Kidney (tissue), 14 donors: ENCODE results near the gene TUBB. TPM values are rescaled to one million over a fixed set of nuclear protein-coding genes. Genes with fewer than 3 reads are reported as not detected.

ENCODE experiments used
- DNase-seq, 5 donors: peaks; one replicate each; pipeline ENCODE4 v3.0.0-alpha.2; 2013 to 2020
- FAIRE-seq: peaks from 2 replicates; lab custom pipeline; 2012; peaks lifted over from hg19 to GRCh38; lab: Jason Lieb, UNC
- H3K27ac ChIP-seq, 2 donors: one replicate each; pipeline ENCODE4 v1.7.0; 2013; ENCODE audit warnings: low read depth in 2 of 2, low read length in 2 of 2, inconsistent platforms in 1 of 2
- H3K27me3 ChIP-seq: one replicate; pipeline ENCODE4 v1.7.1; 2013; ENCODE audit warnings: low read length, inconsistent platforms; ENCODE audit not compliant: control insufficient read depth, insufficient read depth
- H3K36me3 ChIP-seq, 3 donors: one replicate each; pipeline versions ENCODE4 v1.7.0 to v1.7.1; 2013; ENCODE audit warnings: low read length in 3 of 3, control low read depth in 1 of 3, inconsistent platforms in 1 of 3; ENCODE audit not compliant: insufficient read depth in 3 of 3, control insufficient read depth in 2 of 3
- H3K4me1 ChIP-seq, 3 donors: one replicate each; pipeline versions ENCODE4 v1.7.0 to v1.7.1; 2013; ENCODE audit warnings: low read length in 3 of 3, inconsistent platforms in 1 of 3, low read depth in 1 of 3; ENCODE audit not compliant: control insufficient read depth in 2 of 3, insufficient read depth in 2 of 3
- H3K4me3 ChIP-seq, 3 donors: one replicate each; pipeline versions ENCODE4 v1.7.0 to v1.8.1; 2013; ENCODE audit warnings: low read length in 3 of 3, control low read depth in 1 of 3, inconsistent platforms in 1 of 3
- H3K9ac ChIP-seq, 3 donors: one replicate each; pipeline versions ENCODE4 v1.7.0 to v1.7.1; 2013; ENCODE audit warnings: low read length in 3 of 3, control low read depth in 1 of 3, inconsistent platforms in 1 of 3
- H3K9me3 ChIP-seq, 3 donors: one replicate each; pipeline versions ENCODE4 v1.7.0 to v1.7.1; 2013; ENCODE audit warnings: low read length in 3 of 3, control low read depth in 1 of 3, inconsistent platforms in 1 of 3; ENCODE audit not compliant: control insufficient read depth in 2 of 3, insufficient read depth in 1 of 3
- CTCF ChIP-seq: IDR thresholded peaks from 3 replicates; pipeline ENCODE4 v1.5.1; 2012; ENCODE audit warnings: mild to moderate bottlenecking, moderate library complexity, borderline replicate concordance; ENCODE audit not compliant: insufficient read depth; ENCODE audit errors: extremely low read depth
- intact Hi-C: fragments of 100-400 bp; cut with DNase I; formaldehyde crosslinking; loops from one replicate; pipeline ENCODE4 v1.11.1; 2022
- polyA plus RNA-seq: library from polyadenylated mRNA; stranded (reverse); fragments of 350-450 nt; fragmentation: Illumina TruSeq; extraction: RNeasy Lipid Tissue Mini Kit (QIAGEN cat#74804); gene quantifications from one replicate; pipeline ENCODE4 v1.2.3, GENCODE V29; 2014; ENCODE audit warnings: low read depth, low replicate concordance; ENCODE audit not compliant: insufficient read depth
- total RNA-seq: library from RNA; stranded (reverse); fragmentation: NEBNext Ultra II Directional; extraction: Animal tissue kit (Norgen Biotek cat#: 25700); gene quantifications from one replicate; pipeline ENCODE4 v1.2.1, GENCODE V29; 2021
- donor health status: control.
- donor health status: control.
- donor health status: control.
- donor health status: control.
- donor health status: control.
- donor health status: DM: yes; HTN: yes; CAD: no.
- donor health status: Normal renal cell carcinoma (clear cell type).

The TUBB gene
- total and polyA plus RNA-seq, 2 donors from 2014 or later = 197 to 295 TPM

DNA sequence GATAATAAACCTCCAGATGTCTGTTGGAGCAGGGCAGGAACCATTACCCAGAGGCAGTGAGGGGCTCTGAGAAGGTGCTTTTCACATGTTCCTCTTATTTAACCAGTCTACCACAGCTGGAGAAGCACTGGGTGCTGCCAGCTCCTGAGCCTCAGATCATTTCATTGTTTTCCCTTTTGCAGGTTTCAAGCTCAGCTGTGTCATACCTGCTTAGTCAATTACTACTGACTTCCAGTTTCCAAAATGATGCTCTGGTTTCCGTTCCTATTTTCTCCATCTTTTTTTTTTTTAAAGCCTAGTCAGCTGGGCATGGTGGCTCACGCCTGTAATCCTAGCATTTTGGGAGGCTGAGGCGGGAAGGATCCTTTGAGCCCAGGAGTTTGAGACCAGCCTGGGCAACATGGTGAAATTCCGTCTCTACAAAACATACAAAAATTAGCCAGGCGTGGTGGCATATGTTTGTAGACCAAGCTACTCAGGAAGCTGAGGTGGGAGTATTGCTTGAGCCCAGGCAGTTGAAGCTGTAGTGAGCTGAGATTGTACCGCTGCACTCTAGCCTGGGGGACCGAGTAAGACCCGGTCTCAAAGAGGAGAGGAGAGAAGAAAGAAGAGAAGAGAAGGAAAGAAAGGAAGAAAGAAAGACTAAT is 15.6 kb downstream of the TUBB start:
- no peaks in the 10 kb centered on the region for H3K9me3 ChIP-seq
- no peak overlapping the region for H3K27ac ChIP-seq
- FAIRE-seq = no peak
- peaks cover 0 to 21% (median 16%) of the 10 kb centered on the region in 3 donors for H3K4me1 ChIP-seq
- peak in 1 of 5 donors; percentile 18 for DNase-seq
- no peaks in the 10 kb centered on the region for H3K27me3 ChIP-seq
- H3K36me3 ChIP-seq = peaks cover 16 to 45% (median 23%) of the 10 kb centered on the region in 3 donors
- H3K9ac ChIP-seq = no peak overlapping the region
- TF ChIP-seq CTCF = no peak
- H3K4me3 ChIP-seq = no peak overlapping the region
- intact Hi-C loops = loop anchor here (10.0 kb wide), 1 partner anchor 149 kb away; the partner anchor contains the start of gene DDR1

DNA sequence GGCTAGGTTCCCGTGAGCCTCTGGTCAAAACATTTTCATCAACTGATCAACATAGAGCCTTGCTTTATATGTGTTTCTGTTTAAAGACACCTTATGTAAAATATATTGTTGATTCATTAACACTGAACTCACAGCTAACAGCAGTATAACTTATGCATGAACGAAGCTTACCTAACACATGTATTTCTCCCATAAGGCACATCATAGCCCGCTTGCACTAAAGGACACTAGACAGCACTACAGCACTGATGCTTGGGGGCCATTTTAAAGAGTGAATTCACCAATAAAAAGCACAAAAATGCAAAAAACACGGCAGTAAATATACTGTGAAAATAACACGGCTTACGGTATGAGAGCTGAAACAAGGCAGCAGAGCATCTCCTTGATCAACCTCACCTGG is 18.4 kb downstream of the TUBB start:
- peaks cover 16 to 37% (median 23%) of the 10 kb centered on the region in 3 donors for H3K36me3 ChIP-seq
- no peak for TF ChIP-seq CTCF
- H3K9ac ChIP-seq = no peak overlapping the region
- peaks cover 0 to 29% (median 22%) of the 10 kb centered on the region in 3 donors for H3K4me1 ChIP-seq
- no peak for DNase-seq
- H3K4me3 ChIP-seq = no peak overlapping the region
- no peak overlapping the region for H3K27ac ChIP-seq
- FAIRE-seq = no peak
- H3K9me3 ChIP-seq = no peaks in the 10 kb centered on the region
- intact Hi-C loops = loop anchor here (10.0 kb wide), 1 partner anchor 146 kb away; the partner anchor contains the start of gene DDR1
- no peaks in the 10 kb centered on the region for H3K27me3 ChIP-seq

GRCh38 chr6:30740540-30740870 is 20.4 kb downstream of the TUBB start:
- peaks cover 16 to 29% (median 21%) of the 10 kb centered on the region in 3 donors for H3K36me3 ChIP-seq
- intact Hi-C loops = no loop called here
- no peaks in the 10 kb centered on the region for H3K9me3 ChIP-seq
- no peak overlapping the region for H3K27ac ChIP-seq
- TF ChIP-seq CTCF = no peak
- no peak overlapping the region for H3K4me3 ChIP-seq
- H3K4me1 ChIP-seq = peaks cover 0 to 31% (median 22%) of the 10 kb centered on the region in 3 donors
- no peak overlapping the region for H3K9ac ChIP-seq
- H3K27me3 ChIP-seq = no peaks in the 10 kb centered on the region
- FAIRE-seq (no peak), DNase-seq (no peak)
